ENCODE results near the gene MRPS5.

Gene MRPS5

GRCh38 chr2:95110395-95110794 lies 11.2 kb downstream of the MRPS5 start:
- TF ChIP-seq SIN3A (IDR thresholded peaks at IDR 0.05; ENCODE audit: borderline replicate concordance, insufficient read depth, low read length) (no peak), POLR2AphosphoS5 (IDR thresholded peaks at IDR 0.05; ENCODE audit: low read depth, low read length) (no peak), REST (IDR thresholded peaks at IDR 0.05; ENCODE audit: insufficient read depth in 1 of 2, low read depth in 2 of 2, low read length in 2 of 2) (no peak), TAF1 (IDR thresholded peaks at IDR 0.05; ENCODE audit: borderline replicate concordance, insufficient read depth, low read length) (no peak), FOXP2 (optimal IDR thresholded peaks at IDR 0.05; ENCODE audit: borderline replicate concordance, extremely low read depth, extremely low read length, insufficient read depth) (no peak)

- TF ChIP-seq REST (IDR thresholded peaks at IDR 0.05; ENCODE audit: insufficient read depth in 1 of 2, low read depth in 2 of 2, low read length in 2 of 2) (no peak), POLR2AphosphoS5 (IDR thresholded peaks at IDR 0.05; ENCODE audit: low read depth, low read length) (no peak), TAF1 (IDR thresholded peaks at IDR 0.05; ENCODE audit: borderline replicate concordance, insufficient read depth, low read length) (no peak), SIN3A (IDR thresholded peaks at IDR 0.05; ENCODE audit: borderline replicate concordance, insufficient read depth, low read length) (no peak), FOXP2 (optimal IDR thresholded peaks at IDR 0.05; ENCODE audit: borderline replicate concordance, extremely low read depth, extremely low read length, insufficient read depth) (no peak)
Measured at GRCh38 chr2:95109260-95109659, 12.3 kb downstream of the MRPS5 start.

GRCh38 chr2:95106081-95106480 lies 15.5 kb downstream of the MRPS5 start:
- TF ChIP-seq REST (IDR thresholded peaks at IDR 0.05; ENCODE audit: insufficient read depth in 1 of 2, low read depth in 2 of 2, low read length in 2 of 2) (no peak), FOXP2 (optimal IDR thresholded peaks at IDR 0.05; ENCODE audit: borderline replicate concordance, extremely low read depth, extremely low read length, insufficient read depth) (no peak), POLR2AphosphoS5 (IDR thresholded peaks at IDR 0.05; ENCODE audit: low read depth, low read length) (no peak)

- no peak for TF ChIP-seq REST (IDR thresholded peaks at IDR 0.05; ENCODE audit: insufficient read depth in 1 of 2, low read depth in 2 of 2, low read length in 2 of 2)
- no peak for TF ChIP-seq TAF1 (IDR thresholded peaks at IDR 0.05; ENCODE audit: borderline replicate concordance, insufficient read depth, low read length)
- no peak for TF ChIP-seq FOXP2 (optimal IDR thresholded peaks at IDR 0.05; ENCODE audit: borderline replicate concordance, extremely low read depth, extremely low read length, insufficient read depth)
- no peak for TF ChIP-seq POLR2AphosphoS5 (IDR thresholded peaks at IDR 0.05; ENCODE audit: low read depth, low read length)
- no peak for TF ChIP-seq SIN3A (IDR thresholded peaks at IDR 0.05; ENCODE audit: borderline replicate concordance, insufficient read depth, low read length)
Measured at GRCh38 chr2:95104606-95105005, 17.0 kb downstream of the MRPS5 start.

GRCh38 chr2:95099910-95100309 lies 21.7 kb downstream of the MRPS5 start:
- TF ChIP-seq REST (IDR thresholded peaks at IDR 0.05; ENCODE audit: insufficient read depth in 1 of 2, low read depth in 2 of 2, low read length in 2 of 2), result no peak
- no peak for TF ChIP-seq SIN3A (IDR thresholded peaks at IDR 0.05; ENCODE audit: borderline replicate concordance, insufficient read depth, low read length)
- no peak for TF ChIP-seq POLR2AphosphoS5 (IDR thresholded peaks at IDR 0.05; ENCODE audit: low read depth, low read length)
- no peak for TF ChIP-seq FOXP2 (optimal IDR thresholded peaks at IDR 0.05; ENCODE audit: borderline replicate concordance, extremely low read depth, extremely low read length, insufficient read depth)
- no peak for TF ChIP-seq TAF1 (IDR thresholded peaks at IDR 0.05; ENCODE audit: borderline replicate concordance, insufficient read depth, low read length)
